Fibroblast of mammary gland (primary cell): ENCODE measurements around the gene TEDC1.
A peak's percentile ranks its signal among the peaks of the same experiment; 100 is the strongest.

Source experiments
- DNase-seq: peaks from one replicate; pipeline ENCODE4 v3.0.0-alpha.2; 2010; ENCODE audit warnings: low read depth
- H3K4me3 ChIP-seq: 2 replicates; pipeline ENCODE4 v1.5.1; 2011; ENCODE audit warnings: low read depth, mild to moderate bottlenecking, low read length, moderate library complexity; ENCODE audit not compliant: control insufficient read depth
- CTCF ChIP-seq: conservative IDR thresholded peaks from 2 replicates; pipeline ENCODE4 v1.5.1; 2011; ENCODE audit warnings: low read depth, low read length, inconsistent platforms; ENCODE audit not compliant: control insufficient read depth, insufficient read depth

The TEDC1 gene

GRCh38 chr14:105446971-105447370 lies 44.1 kb upstream of the TEDC1 start:
- H3K4me3 ChIP-seq, result no peak overlapping the region
- TF ChIP-seq CTCF, result no peak
- no peak for DNase-seq

GRCh38 chr14:105447651-105448640 lies 43.1 kb upstream of the TEDC1 start:
- H3K4me3 ChIP-seq, result no peak overlapping the region
- no peak for TF ChIP-seq CTCF
- no peak for DNase-seq

- TF ChIP-seq CTCF, result peak; percentile 76
- DNase-seq, result peak; percentile 58
- H3K4me3 ChIP-seq, result no peak overlapping the region
Measured at GRCh38 chr14:105448706-105449111, 42.3 kb upstream of the TEDC1 start.

- TF ChIP-seq CTCF, result no peak
- DNase-seq, result no peak
- H3K4me3 ChIP-seq, result no peak overlapping the region
Measured at GRCh38 chr14:105449276-105450122, 41.5 kb upstream of the TEDC1 start.

- no peak for TF ChIP-seq CTCF
- DNase-seq, result no peak
- H3K4me3 ChIP-seq, result no peak overlapping the region
Measured at GRCh38 chr14:105450123-105450505, 40.9 kb upstream of the TEDC1 start.

GRCh38 chr14:105450864-105451720 lies 40.0 kb upstream of the TEDC1 start:
- DNase-seq, result no peak
- TF ChIP-seq CTCF, result no peak

More at GRCh38 chr14:105450864-105451720, 40.0 kb upstream of the TEDC1 start:
- H3K4me3 ChIP-seq, result no peak overlapping the region
